Progenitor cell of endocrine pancreas (in vitro differentiated cells): Measurements from ENCODE around the gene PRSS12. TPM values are rescaled to one million over a fixed set of nuclear protein-coding genes. Genes with fewer than 3 reads are reported as not detected.

Experiments used
- DNase-seq: peaks from one replicate; pipeline ENCODE4 v3.0.0; 2021; ENCODE audit warnings: low spot score; ENCODE audit not compliant: unreplicated experiment
- H3K27ac Mint-ChIP-seq: 2 replicates; pipeline ENCODE4 v1.8.0; 2021; ENCODE audit warnings: mild to moderate bottlenecking, moderate library complexity, mixed read lengths
- H3K27me3 Mint-ChIP-seq: 2 replicates; pipeline ENCODE4 v1.8.0; 2021; ENCODE audit warnings: mixed read lengths
- H3K36me3 Mint-ChIP-seq: 2 replicates; pipeline ENCODE4 v1.8.0; 2022; ENCODE audit warnings: mixed read lengths; ENCODE audit not compliant: insufficient read depth
- H3K4me1 Mint-ChIP-seq: 2 replicates; pipeline ENCODE4 v1.8.0; 2021; ENCODE audit warnings: low read depth, mixed read lengths
- H3K4me3 Mint-ChIP-seq: 2 replicates; pipeline ENCODE4 v1.8.0; 2021; ENCODE audit warnings: low read depth, mild to moderate bottlenecking, moderate library complexity, mixed read lengths
- H3K9me3 Mint-ChIP-seq: 2 replicates; pipeline ENCODE4 v1.8.0; 2021; ENCODE audit warnings: low read depth, mixed read lengths
- CTCF ChIP-seq: fragments of 200-600 bp; sonication (generic); IDR thresholded peaks from one replicate; pipeline ENCODE4 v1.5.0; 2021; ENCODE audit warnings: antibody characterized with exemption, mild to moderate bottlenecking; ENCODE audit not compliant: unreplicated experiment
- total RNA-seq: library from RNA; stranded (reverse); gene quantifications from 2 replicates; pipeline ENCODE4 v1.2.1, GENCODE V29; 2021

The PRSS12 gene
- total RNA-seq, 1 donor from 2014 or later, result 3.4 TPM

- no peak for TF ChIP-seq CTCF
- Mint-ChIP-seq H3K9me3 (no peaks in the 10 kb centered on the region), H3K4me1 (peaks cover 3% of the 10 kb centered on the region), H3K4me3 (no peak overlapping the region), H3K27me3 (no peaks in the 10 kb centered on the region), H3K36me3 (no peaks in the 10 kb centered on the region), H3K27ac (no peak overlapping the region)
- no peak for DNase-seq
Observed at GRCh38 chr4:118335324-118335723, 17.5 kb downstream of the PRSS12 start.

- no peak for DNase-seq
- TF ChIP-seq CTCF, result no peak
- no peaks in the 10 kb centered on the region for H3K9me3 Mint-ChIP-seq
- no peak overlapping the region for H3K27ac Mint-ChIP-seq
- no peaks in the 10 kb centered on the region for H3K36me3 Mint-ChIP-seq
- H3K4me3 Mint-ChIP-seq, result no peak overlapping the region
- no peaks in the 10 kb centered on the region for H3K27me3 Mint-ChIP-seq
- peaks cover 4% of the 10 kb centered on the region for H3K4me1 Mint-ChIP-seq
Observed at GRCh38 chr4:118331352-118331751, 21.5 kb downstream of the PRSS12 start.

- no peak for DNase-seq
- Mint-ChIP-seq H3K27ac (peak overlapping the region; percentile 23), H3K27me3 (no peaks in the 10 kb centered on the region)
Observed at GRCh38 chr4:118329849-118330248, 23.0 kb downstream of the PRSS12 start.

GRCh38 chr4:118327554-118328241 is 25.1 kb downstream of the PRSS12 start:
- Mint-ChIP-seq H3K4me3 (no peak overlapping the region), H3K27ac (no peak overlapping the region), H3K27me3 (no peaks in the 10 kb centered on the region), H3K4me1 (peaks cover 3% of the 10 kb centered on the region), H3K9me3 (no peaks in the 10 kb centered on the region), H3K36me3 (no peaks in the 10 kb centered on the region)
- TF ChIP-seq CTCF, result no peak
- no peak for DNase-seq

More at GRCh38 chr4:118329849-118330248, 23.0 kb downstream of the PRSS12 start:
- H3K36me3 Mint-ChIP-seq, result no peaks in the 10 kb centered on the region
- no peaks in the 10 kb centered on the region for H3K9me3 Mint-ChIP-seq
- H3K4me1 Mint-ChIP-seq, result peaks cover 3% of the 10 kb centered on the region
- no peak overlapping the region for H3K4me3 Mint-ChIP-seq
- TF ChIP-seq CTCF, result no peak

GRCh38 chr4:118326585-118326984 is 26.2 kb downstream of the PRSS12 start:
- H3K27ac Mint-ChIP-seq, result no peak overlapping the region
- H3K9me3 Mint-ChIP-seq, result no peaks in the 10 kb centered on the region
- no peak for DNase-seq
- no peak for TF ChIP-seq CTCF
- no peak overlapping the region for H3K4me3 Mint-ChIP-seq
- H3K4me1 Mint-ChIP-seq, result peaks cover 3% of the 10 kb centered on the region
- no peaks in the 10 kb centered on the region for H3K36me3 Mint-ChIP-seq
- no peaks in the 10 kb centered on the region for H3K27me3 Mint-ChIP-seq
